Mesenteric fat pad (tissue), 1 donor: ENCODE results near the gene TARBP1. TPM values are rescaled to one million over a fixed set of nuclear protein-coding genes. Genes with fewer than 3 reads are reported as not detected.

Experiments used
- DNase-seq: peaks from one replicate; pipeline ENCODE4 v3.0.0-alpha.2; 2020; ENCODE audit warnings: low spot score
- total RNA-seq: library from RNA; stranded (reverse); fragmentation: NEBNext Ultra II Directional; extraction: Animal tissue kit (Norgen Biotek cat#: 25700); gene quantifications from one replicate; pipeline ENCODE4 v1.2.1, GENCODE V29; 2021
- donor health status: DM: yes; HTN: yes; CAD: no.

The TARBP1 gene
- total RNA-seq, 1 donor from 2014 or later = 19.4 TPM

DNA sequence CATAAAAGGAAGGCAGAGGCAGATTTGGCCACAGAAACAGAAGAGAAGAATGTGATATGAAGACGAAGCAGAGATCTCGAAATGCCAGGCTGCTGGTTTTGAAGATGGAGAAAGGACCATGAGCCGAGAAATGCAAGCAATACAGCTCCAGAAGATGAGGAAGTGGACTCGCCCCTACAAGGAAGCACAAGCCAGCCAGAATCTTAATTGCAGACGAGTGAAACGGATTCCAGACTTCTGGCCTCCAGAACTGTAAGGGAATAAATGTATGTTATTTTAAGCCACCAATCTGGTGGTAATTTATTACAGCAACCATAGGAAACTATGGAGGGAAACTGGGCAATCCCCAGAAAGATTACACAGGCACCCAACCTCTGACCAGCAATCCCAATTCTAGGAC is 24.1 kb downstream of the TARBP1 start:
- DNase-seq = no peak

DNA sequence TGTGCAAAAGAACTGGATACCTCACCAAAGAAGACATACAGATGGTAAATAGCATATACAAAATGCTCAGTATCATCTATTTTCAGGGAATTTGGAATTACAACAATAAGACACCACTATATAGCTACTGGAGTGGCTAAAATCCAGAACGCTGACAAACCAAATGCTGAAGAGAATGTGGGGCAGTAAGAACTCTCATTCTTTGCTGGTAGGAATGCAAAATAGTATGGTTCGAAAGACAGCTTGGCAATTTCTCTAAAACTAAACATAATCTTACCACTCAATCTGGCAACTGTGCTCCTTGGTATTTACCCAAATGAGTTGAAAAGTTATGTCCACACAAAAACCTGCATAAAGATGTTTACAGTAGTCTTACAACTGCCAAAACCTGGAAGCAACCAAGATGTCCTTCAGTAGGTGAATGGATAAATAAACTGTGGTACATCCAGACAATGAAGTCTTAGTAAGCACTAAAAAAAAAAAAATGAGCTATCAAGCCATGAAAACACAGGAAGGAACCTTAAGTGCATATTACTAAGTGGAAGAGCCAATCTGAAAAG is 26.5 kb downstream of the TARBP1 start:
- DNase-seq = no peak

DNA sequence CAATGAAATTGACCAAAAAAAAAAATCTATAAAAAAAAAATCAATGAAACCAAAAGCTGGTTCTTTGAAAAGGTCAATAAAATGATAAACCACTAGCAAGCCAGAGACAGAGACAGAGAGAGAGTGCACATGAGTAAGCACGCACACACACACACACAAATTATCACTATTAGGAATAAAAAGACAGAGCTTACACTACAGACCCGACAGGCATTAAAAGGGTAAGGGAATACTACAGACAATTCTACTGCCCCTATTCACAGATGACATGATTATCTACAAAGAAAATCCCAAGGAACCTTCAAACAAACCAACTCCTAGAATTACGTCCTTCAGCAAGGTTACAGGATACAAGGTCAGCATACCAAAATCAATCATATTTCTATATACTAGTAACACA is 38.6 kb downstream of the TARBP1 start:
- no peak for DNase-seq

DNA sequence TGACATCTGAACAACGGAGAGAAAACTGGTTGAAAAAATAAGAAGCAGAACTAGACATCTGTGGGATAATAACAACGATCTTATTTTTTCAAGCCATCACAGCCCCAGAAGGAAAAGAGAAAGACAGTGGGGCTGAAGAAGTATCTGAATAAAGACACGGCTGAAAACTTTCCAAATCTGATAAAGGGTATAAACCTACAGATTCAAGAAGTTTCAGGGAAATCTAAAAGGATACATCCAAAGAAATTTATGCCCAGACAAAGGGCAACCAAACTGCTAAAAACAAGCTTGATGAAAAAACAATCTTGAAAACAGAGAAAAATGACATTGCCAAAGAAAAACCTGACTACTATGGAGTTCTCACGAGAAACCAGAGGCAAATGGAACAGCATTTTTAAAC is 40.4 kb downstream of the TARBP1 start:
- no peak for DNase-seq

DNA sequence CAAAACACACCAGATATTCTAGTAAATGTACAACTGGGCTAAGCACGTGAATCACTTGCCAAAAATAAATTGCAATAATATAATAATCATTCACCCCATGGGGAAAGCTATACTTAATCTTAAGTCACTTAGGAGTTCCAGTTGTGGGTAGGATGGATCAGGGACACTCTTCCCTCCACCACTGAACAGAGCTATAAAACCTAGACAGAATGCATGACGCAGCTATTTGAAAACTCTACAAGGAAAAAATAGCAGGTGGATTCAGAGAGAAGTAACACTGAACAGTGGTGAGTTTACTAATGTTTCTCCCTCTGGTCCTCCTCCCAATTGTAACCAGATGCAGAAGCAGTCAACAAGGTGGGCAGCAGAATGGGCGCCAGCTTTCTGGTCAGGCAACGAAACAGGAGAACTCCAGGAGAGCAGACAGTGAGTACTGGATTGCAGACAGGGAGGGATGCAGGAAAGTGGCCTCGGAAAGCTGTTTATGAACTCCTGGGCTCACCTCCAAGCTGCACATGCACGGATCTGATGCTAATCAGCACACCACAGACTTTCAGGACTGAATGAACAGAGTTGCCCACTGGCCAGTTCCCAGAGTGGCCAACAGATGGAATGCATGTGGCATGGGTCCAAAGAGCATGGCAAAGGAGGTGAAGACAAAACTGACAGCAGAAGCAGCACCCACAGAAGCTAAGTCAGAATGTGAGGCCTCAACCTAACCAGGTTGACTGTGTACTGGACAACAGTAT is 41.4 kb downstream of the TARBP1 start:
- DNase-seq = no peak

DNA sequence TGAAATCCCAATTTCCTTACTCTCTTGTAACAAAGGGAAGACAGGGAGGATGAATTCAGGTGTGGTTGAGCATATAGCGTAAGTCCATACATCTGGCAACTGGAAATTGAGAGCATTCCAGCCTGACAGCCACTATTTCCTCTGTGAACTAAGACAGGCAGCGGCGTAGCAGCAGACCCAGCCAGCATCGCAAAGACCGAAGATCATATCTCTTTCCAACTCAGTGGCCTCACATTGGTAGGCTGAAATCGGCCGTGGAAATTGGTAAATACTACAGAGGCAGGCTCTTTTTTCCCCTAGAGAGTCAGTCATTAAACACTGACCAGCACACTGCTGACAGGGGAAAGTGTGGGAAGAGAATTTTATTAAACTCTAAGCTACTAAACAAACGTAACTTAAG is 43.4 kb downstream of the TARBP1 start:
- DNase-seq = no peak

DNA sequence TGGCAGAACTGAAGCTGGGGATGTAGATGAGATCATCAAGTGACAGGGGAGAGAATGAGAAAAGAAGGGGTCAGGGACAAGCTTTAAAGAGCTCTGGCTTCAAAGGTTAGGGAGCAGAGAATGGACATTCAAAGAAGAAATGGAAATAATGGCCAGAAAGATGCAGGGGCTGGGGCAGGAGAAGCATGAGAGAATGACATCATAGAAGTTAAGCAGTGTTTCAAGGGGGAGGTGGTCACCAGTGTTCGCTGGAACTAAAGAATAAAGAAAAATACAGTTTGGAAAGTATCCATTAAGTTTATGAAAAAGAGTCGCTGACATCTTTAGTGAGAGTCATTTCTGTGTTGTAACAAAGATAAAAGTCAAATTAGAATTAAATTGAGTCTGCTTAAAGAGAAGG is 44.3 kb downstream of the TARBP1 start:
- no peak for DNase-seq

DNA sequence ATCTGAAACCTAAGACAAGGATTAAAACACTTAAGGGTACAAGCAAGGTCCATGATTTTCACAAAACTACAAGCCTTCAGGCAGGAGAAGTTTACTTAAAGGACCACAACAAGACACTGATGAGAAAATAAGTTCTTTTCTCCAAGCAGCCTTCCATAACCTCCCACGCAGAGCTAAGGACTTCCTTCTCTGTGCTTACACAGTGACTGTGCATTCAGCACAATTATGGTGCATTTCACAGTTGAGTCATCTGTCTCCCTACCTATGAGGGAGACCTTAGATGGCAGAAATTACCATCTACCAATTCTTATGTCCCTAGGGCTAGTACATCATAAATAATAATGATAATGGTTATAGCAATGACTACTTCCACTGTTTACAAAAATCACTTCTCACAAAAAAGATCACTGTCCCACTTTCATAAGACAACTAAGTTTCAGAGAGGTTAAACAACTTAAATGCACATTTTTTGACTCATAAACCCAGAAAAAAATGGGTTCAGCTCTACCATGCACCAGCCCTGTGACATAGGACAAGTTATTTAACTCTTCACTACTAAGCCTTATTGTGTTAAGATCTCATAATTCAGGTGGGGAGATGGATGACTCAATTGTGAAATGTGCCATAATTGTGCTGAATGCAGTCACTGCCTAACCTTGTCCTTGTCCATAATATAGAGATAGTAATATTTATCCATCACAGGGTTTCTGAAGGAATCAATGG is 45.3 kb downstream of the TARBP1 start:
- DNase-seq = no peak

DNA sequence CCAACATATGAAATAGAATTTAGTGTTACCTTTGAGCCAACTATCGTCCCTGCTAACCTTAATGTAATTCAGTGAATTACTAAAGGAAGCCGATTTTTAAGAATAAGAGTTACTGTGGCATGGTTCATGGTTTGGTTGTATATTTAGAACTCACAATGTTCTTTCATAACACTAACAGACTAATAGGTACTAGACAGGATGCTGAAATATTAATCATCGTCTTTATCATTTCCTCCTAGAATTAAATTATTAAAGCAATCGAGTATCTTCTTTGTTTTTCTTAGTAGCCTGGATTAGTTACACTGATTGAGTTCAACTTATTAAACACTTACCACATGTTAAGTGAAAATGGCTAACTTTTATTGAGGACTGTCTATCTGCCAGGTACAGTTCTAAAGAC is 47.7 kb downstream of the TARBP1 start:
- no peak for DNase-seq

DNA sequence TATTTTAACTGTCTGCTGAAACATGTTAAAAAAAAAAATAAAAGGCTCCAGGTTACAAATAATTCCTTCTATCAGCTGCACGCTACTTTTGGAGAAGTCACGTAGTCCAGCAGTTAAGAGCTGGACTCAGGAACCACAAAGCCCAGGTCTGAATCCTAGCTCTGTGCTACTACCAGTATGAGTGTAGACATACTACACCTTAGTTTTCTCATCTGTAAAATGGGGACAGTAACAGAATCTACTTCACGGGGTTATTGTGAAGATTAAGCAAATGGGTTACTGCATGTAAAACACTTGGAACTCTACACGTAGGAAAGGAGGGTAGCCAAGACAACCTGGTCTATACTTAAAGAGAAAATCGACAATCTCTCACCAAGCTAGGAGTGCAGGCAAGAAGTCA is 48.3 kb downstream of the TARBP1 start:
- DNase-seq = no peak

DNA sequence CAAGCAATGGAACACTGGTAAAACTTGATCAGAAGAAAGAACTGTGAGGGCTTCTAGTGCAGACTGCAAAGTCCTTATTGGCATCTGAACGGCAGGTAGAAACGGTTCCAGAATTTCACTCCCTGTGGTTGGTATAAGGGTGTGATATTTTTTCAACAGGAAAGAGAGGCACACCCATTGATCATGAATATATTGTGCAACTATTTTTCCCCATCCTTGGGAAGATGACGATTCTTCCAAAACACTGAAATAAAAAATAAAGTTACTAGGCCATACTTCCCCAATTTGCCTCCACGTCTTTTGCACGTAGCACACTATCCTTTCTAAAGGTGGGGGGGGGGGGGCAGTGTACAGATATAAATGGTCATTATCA is 49.6 kb downstream of the TARBP1 start:
- no peak for DNase-seq

DNA sequence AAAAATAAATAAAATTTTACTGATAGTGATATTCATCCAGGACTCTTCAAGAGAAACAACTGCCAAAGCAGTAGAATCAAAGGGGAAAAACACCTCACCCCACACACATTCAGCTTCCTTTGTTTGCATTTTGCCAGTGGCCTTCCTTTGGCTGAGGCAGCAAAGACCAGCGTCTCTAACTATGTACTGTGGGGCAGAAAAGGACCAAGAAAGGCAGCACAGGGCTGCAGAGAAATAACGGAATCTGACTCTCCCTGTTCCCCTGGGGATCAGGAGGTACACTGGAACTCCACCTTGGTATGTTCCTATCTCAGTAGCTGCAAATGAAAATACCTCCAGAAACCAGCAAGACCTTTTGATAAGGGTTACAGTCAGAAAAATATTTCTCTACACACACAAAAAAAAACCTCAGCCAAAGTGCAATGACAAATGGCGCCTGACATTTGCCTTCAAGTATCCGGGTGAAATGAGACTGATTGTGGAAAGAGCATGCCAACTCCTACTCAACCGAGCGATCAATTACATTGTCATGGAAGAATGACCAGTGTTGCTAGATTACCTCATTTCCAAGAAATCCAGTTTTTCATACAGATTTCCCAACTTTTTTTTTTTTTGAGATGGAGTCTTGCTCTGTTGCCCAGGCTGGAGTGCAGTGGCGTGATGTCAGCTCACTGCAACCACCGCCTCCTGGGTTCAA is 50.9 kb downstream of the TARBP1 start:
- no peak for DNase-seq

DNA sequence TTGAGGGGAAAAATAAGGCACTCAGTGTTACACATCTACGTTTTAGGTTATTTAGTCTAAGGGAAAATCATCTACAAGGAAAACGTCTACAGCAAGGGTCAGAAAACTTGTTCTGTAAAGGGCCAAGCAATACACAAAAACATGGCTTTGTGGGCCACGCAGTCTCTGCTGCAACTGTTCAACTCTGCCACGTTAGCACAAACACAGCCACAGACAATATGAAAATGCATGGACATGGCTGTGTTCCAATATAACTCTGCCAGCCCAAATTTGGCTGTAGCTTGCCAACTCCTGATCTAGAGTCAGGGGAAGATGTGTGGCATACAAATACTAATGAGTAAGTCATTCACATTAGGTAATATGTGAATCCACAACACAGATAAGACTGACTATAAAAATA is 65.0 kb downstream of the TARBP1 start:
- no peak for DNase-seq

DNA sequence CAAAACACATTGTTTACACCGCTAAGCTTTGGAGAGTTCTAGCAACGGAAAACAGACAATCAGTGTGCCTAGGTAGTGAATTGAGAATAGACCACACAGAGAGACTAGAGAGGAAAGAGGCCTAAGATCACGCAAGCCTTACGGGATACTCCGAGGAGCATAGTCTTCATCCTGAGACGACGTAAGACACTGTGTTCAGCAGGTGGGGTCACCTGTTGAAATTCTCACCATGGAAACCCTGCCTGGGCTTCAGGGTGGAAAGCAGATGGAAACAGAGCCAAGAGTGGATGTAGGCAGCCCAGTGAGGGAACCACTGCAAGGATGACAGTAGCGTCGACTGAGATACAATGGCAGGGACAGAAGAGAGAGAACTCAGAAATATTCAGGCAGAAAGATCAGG is 65.5 kb downstream of the TARBP1 start:
- DNase-seq = no peak

DNA sequence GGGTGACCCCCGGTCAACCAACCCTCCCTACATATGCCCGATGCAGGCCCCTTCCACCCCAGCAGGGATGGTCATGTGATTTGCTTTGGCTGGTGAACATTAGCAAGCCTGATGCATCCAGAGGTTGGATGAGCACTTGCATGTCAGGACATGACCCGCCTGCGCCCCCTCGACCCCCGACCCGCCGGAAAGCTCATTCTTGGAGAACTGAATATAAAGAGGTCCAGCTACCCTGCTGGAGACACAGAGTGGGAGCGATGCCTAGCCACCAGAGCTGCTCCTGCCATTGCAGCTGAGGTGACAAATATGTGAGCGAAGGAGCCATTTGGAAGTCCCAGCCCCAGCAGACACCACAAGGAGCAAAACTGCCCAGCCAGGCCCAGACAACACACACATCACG is 66.1 kb downstream of the TARBP1 start:
- DNase-seq = no peak

DNA sequence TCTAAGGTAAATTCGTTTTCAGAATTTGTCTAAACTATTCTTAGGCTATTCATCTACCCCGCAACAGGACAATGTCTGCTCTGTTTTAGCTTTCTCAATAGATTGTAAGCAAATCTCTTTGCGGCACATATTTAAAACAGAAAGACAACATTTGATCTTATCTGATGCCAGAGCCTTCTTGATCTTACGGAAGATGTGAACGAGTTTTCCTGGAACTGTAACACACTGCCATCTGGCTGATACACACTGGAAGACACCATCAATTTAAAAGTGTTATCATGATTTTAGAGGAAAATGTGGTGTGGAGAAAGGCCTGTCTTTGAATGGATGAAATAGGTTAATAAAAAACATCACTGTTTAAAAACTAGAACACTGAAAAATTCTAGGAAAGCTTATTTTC is 69.7 kb downstream of the TARBP1 start:
- DNase-seq = no peak

DNA sequence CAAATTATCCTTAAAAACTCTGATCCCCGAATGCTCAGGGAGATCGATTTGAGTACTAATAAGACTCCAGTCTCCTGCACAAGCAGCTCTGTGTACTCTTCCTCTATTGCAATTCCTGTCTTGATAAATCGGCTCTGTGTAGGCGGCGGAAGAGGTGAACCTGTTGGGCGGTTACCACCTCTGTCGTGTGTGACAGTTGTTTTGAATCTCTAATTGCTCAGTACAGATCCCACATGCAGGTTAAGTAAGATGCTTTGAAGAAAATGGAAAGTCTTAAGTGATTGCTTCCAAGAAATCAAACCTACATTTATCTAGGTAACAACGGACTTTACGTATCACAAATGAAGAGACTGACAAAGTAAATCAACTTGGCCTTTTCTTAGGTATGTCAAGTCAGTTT is 70.2 kb downstream of the TARBP1 start:
- no peak for DNase-seq

DNA sequence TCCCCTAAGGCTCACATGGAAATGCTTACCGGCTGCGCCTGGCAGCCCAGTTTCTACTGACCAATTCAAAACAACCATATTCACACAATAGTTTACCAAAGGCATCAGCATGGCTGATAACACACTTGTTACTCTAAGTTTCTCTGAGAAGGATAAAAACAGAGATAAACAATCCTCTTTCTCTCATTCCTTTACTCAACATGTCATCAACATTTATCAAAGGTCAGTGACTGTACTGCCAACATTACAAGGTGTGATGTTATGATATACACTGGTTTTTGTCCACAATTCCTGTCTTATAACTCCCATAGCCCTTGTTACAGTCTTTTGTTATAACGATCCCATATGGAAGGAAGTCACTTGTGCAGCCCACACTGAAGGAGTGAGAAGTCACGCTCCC is 72.1 kb downstream of the TARBP1 start:
- no peak for DNase-seq

DNA sequence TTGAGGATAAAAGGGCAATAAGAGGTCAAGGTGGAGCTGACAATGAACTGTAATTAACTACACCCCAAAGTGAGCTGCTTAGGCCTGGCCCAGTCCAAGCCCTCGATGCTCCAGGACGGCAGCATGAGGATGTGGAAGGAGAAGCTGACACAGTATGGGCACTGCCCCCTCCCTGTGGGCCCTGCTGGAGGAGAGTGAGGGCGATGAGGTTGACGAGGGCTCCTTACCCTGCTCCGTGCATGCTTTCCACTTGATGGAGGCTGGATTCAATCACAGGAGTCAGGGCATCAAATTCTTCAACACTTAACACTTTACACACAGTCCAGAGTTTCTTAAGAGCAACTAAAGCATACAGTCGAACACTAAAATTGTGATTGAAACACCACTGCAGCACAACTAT is 73.3 kb downstream of the TARBP1 start:
- no peak for DNase-seq

DNA sequence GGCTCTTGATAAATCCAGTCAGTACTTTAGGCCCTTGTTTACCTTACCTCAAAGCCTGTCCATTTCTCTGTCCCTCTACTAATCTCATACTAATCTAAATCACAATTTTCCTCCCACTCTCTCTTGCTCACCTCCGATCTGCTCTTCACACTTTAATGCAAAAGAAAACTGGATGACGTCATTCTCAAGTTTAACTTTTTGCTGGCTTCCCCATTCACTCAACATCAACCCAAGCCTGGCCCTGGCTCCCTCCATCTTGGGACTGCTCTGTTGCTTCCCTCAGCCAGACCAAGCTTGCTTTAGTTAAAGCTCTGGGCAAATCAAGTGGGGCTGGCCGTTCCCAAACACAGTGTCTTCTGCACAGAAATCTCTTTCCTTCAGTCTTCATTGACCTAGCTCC is 76.0 kb downstream of the TARBP1 start:
- DNase-seq = no peak

DNA sequence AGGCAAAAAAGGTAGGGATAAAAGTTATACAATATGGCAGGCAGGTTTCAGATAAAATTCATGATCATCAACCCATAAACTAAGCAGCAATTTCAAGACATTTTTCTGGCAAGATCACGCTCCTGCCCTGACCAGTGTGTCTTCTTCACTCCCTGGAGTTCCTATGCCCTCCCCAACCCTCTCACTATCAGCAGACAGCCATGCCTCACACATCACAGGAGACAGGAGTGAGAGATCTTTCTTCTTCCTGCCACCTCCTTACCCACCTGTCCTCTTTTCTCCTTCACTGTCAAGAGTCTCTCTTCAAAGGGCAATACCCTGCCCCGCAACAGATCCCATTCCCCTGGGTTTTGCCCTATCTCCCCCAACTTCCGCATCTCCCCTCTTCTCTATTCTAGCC is 77.3 kb downstream of the TARBP1 start:
- DNase-seq = no peak

DNA sequence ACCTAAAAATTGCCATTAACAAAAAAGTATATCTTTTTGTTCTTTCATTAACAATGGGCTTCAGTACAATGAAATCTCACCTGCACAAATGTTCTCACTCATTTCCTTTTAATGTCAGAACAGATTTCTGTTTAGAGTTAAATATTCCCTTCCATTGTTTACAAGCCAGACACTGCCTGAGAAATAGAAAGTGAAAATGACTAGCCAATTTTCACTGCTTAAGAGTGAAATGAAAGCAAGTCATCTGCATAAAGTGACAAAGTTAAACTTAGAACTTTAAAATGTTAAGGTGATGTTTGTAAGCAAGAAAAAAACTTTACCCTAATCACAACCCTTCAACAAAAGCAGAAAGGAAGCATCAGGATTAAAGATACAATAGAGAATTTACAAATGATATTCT is 78.2 kb downstream of the TARBP1 start:
- DNase-seq = no peak
